Type B pancreatic cell (in vitro differentiated cells): ENCODE results near the gene RACK1. TPM values are rescaled to one million over a fixed set of nuclear protein-coding genes. Genes with fewer than 3 reads are reported as not detected.

Experiments used
- DNase-seq: peaks from one replicate; pipeline ENCODE4 v3.0.0; 2021; ENCODE audit warnings: mixed read lengths; ENCODE audit not compliant: unreplicated experiment; ENCODE audit errors: extremely low spot score
- H3K27ac Mint-ChIP-seq: 2 replicates; pipeline ENCODE4 v1.8.0; 2021; ENCODE audit warnings: mild to moderate bottlenecking, mixed read lengths
- H3K27me3 Mint-ChIP-seq: 2 replicates; pipeline ENCODE4 v1.8.0; 2021; ENCODE audit warnings: mixed read lengths
- H3K36me3 Mint-ChIP-seq: 2 replicates; pipeline ENCODE4 v1.8.0; 2021; ENCODE audit warnings: mixed read lengths
- H3K4me1 Mint-ChIP-seq: one replicate; pipeline ENCODE4 v1.8.0; 2021; ENCODE audit warnings: mixed read lengths; ENCODE audit not compliant: unreplicated experiment
- H3K4me3 Mint-ChIP-seq: 2 replicates; pipeline ENCODE4 v1.8.0; 2021; ENCODE audit warnings: mild to moderate bottlenecking, mixed read lengths
- H3K9me3 Mint-ChIP-seq: 2 replicates; pipeline ENCODE4 v1.8.0; 2021; ENCODE audit warnings: mixed read lengths
- total RNA-seq: library from RNA; stranded (reverse); gene quantifications from 2 replicates; pipeline ENCODE4 v1.2.1, GENCODE V29; 2021; ENCODE audit warnings: low replicate concordance
- TF ChIP-seq, protein P1 (sequence below): fragments of 200-600 bp; sonication (generic); conservative IDR thresholded peaks from 2 replicates; pipeline ENCODE4 v1.5.0; 2021; ENCODE audit warnings: antibody characterized with exemption, mild to moderate bottlenecking

The RACK1 gene
- total RNA-seq, 1 donor from 2014 or later = 2,055 TPM

DNA sequence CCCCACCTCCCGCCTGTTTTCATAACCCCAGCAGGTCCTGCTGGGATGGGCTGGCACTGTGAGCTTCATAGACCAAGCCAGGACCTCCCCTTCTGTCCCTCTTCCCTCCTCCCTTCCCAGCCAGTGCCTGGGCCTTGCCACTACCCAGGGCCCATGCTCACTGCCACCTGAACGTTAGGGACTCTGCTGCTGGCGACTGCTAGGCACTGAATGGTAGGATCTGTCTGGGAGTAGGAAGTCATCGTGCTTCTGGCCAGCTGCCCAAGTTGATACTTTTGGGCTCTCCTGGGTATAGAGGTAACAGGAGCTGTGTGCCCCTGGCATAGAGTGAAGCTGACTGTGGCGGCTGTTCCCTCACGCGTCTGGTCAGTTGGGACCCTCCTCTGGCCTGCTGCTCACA, 12.3 kb downstream of the RACK1 start:
- H3K4me3 Mint-ChIP-seq = no peak overlapping the region
- H3K27me3 Mint-ChIP-seq = no peaks in the 10 kb centered on the region
- H3K4me1 Mint-ChIP-seq = peaks cover 4% of the 10 kb centered on the region
- H3K36me3 Mint-ChIP-seq = peaks cover 17% of the 10 kb centered on the region
- no peak for DNase-seq
- H3K27ac Mint-ChIP-seq = no peak overlapping the region
- TF ChIP-seq, protein P1, sequence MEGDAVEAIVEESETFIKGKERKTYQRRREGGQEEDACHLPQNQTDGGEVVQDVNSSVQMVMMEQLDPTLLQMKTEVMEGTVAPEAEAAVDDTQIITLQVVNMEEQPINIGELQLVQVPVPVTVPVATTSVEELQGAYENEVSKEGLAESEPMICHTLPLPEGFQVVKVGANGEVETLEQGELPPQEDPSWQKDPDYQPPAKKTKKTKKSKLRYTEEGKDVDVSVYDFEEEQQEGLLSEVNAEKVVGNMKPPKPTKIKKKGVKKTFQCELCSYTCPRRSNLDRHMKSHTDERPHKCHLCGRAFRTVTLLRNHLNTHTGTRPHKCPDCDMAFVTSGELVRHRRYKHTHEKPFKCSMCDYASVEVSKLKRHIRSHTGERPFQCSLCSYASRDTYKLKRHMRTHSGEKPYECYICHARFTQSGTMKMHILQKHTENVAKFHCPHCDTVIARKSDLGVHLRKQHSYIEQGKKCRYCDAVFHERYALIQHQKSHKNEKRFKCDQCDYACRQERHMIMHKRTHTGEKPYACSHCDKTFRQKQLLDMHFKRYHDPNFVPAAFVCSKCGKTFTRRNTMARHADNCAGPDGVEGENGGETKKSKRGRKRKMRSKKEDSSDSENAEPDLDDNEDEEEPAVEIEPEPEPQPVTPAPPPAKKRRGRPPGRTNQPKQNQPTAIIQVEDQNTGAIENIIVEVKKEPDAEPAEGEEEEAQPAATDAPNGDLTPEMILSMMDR = no peak
- H3K9me3 Mint-ChIP-seq = no peaks in the 10 kb centered on the region

DNA sequence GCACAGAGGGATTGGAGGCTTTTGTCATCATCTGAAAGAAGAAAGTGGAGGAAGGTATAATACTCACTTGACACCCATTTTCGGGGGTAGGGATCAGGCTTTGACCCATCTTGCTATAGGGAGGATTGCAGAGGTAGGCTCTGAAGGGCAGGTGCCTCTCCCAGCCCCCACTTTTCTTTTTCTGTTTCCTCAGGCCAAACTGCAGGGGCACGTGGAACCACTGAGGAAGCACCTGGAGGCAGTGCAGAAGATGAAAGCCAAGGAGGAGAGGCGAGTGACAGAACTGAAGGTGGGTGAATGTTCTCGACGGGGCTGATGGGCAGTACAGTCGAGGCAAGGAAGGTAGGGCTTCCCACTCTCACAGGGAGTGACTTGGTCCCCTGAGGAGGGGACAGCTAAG, 13.2 kb downstream of the RACK1 start:
- Mint-ChIP-seq H3K4me3 (no peak overlapping the region), H3K27me3 (no peaks in the 10 kb centered on the region), H3K27ac (no peak overlapping the region), H3K36me3 (peaks cover 16% of the 10 kb centered on the region), H3K9me3 (no peaks in the 10 kb centered on the region), H3K4me1 (peaks cover 4% of the 10 kb centered on the region)
- TF ChIP-seq, protein P1 = no peak
- DNase-seq = no peak

DNA sequence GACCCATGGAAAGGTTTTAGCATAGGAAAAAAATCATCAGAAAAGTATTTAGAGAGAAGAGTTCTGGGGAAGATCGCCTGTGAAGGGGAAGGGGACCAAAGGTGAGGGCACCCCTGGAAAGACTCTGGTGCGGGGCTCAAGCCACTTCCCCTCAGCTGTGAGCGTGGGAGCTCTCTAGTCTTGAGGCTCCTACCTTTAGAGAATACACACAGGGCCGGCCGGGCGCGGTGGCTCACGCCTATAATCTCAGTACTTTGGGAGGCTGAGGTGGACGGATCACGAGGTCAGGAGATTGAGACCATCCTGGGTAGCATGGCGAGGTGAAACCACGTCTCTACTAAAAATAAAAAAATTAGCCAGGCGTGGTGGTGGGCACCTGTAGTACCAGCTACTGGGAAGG, 13.7 kb downstream of the RACK1 start:
- Mint-ChIP-seq H3K4me3 (no peak overlapping the region), H3K9me3 (no peaks in the 10 kb centered on the region), H3K36me3 (peaks cover 13% of the 10 kb centered on the region), H3K27me3 (no peaks in the 10 kb centered on the region), H3K27ac (no peak overlapping the region), H3K4me1 (peaks cover 4% of the 10 kb centered on the region)
- no peak for DNase-seq
- TF ChIP-seq, protein P1 = no peak

DNA sequence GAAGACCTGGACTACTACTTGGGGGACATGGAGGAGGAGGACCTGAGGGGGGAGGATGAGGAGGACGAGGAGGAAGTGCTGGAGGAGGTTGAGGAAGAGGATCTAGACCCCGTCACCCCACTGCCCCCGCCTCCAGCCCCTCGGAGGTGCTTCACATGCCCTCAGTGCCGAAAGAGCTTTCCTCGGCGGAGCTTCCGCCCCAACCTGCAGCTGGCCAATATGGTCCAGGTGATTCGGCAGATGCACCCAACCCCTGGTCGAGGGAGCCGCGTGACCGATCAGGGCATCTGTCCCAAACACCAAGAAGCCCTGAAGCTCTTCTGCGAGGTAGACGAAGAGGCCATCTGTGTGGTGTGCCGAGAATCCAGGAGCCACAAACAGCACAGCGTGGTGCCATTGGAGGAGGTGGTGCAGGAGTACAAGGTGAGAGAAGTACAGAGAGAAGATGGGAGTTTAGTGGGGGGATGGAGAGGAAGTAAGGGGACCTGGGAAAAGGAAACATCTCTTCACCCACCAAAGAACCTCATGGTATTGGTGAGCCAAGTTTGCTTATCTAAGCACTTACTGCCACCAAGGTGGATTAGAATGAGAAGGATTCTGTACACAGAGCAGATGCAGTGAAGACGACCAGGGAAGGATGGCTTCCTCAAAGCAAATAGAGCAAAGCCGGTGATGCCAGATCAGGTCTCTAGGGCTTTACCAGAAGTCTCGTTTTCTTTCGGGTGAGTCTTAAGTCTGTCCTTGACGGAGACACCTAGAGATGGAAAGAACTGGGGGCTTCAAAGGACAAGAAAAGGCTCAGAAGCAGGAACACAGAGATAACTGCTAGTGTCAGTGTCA, 19.1 kb downstream of the RACK1 start:
- no peaks in the 10 kb centered on the region for H3K9me3 Mint-ChIP-seq
- DNase-seq = no peak
- peak overlapping the region; percentile 100 for H3K27ac Mint-ChIP-seq
- peaks cover 13% of the 10 kb centered on the region for H3K36me3 Mint-ChIP-seq
- H3K4me3 Mint-ChIP-seq = peak overlapping the region; percentile 99
- peaks cover 13% of the 10 kb centered on the region for H3K27me3 Mint-ChIP-seq
- TF ChIP-seq, protein P1 = no peak
- H3K4me1 Mint-ChIP-seq = peaks cover 25% of the 10 kb centered on the region

DNA sequence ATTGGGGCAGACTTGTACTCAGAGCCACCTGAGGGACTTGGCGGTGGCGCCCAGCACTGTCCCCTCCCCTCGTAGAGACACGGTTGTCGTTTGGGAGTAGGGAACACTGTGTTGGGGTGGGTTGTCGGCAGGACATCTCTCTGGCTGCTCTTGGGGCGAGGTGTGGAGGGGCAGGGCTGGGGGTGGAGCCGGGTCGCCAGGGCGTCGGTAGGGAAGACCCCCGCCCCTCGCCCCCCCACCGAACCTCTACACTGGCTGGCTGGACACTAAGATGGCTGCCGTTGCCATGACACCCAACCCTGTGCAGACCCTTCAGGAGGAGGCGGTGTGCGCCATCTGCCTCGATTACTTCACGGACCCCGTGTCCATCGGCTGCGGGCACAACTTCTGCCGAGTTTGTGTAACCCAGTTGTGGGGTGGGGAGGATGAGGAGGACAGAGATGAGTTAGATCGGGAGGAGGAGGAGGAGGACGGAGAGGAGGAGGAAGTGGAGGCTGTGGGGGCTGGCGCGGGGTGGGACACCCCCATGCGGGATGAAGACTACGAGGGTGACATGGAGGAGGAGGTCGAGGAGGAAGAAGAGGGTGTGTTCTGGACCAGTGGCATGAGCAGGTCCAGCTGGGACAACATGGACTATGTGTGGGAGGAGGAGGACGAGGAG, 19.8 kb downstream of the RACK1 start:
- Mint-ChIP-seq H3K4me1 (peaks cover 25% of the 10 kb centered on the region), H3K27ac (peak overlapping the region; percentile 100), H3K27me3 (peaks cover 13% of the 10 kb centered on the region), H3K9me3 (no peaks in the 10 kb centered on the region), H3K4me3 (peak overlapping the region; percentile 99), H3K36me3 (peaks cover 9% of the 10 kb centered on the region)
- DNase-seq = no peak
- TF ChIP-seq, protein P1 = no peak
